Activated T-helper 1 cell treated with Interleukin-2 at 50 U/mL for 16 hours (primary cell): ENCODE data around the gene PGGHG.
"Not testable (repeated sequence)": the region's sequence is repeated elsewhere in the genome, so short reads cannot be mapped to it uniquely, and the experiment has no call there.

Experiments used
- DNase-seq: peaks from one replicate; pipeline ENCODE4 v3.0.0-alpha.2; 2020; ENCODE audit warnings: low read depth

PGGHG gene

GRCh38 chr11:288478-289397 lies at the start of gene PGGHG:
Gene PGGHG, plus strand, starts transcription at chr11:289126. Its CDS starts 691 bp downstream, at chr11:289817.
- DNase-seq = no peak

- no peak for DNase-seq
These were observed 48.6 kb upstream of the PGGHG start for GRCh38 chr11:240315-240714.

DNA sequence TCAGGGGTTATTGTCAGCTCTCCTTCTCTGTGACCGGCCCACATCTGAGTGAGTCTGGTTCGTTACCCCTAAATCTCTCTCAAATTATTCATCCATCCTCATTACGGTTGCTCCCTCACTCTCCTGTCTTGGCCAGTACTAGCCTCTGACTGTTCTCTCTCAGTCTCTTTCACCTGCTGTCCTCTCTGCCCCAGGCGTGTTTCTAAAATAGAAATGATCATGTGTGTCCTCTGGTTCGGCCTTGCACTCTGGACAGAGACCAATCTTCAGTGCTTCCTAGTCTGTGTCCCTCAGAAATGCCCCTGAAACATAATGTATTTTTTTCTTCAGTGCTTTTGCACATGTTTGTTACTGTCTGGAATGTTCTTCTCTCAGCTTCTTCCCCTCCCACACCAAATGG lies 47.3 kb upstream of the PGGHG start:
- no peak for DNase-seq

DNA sequence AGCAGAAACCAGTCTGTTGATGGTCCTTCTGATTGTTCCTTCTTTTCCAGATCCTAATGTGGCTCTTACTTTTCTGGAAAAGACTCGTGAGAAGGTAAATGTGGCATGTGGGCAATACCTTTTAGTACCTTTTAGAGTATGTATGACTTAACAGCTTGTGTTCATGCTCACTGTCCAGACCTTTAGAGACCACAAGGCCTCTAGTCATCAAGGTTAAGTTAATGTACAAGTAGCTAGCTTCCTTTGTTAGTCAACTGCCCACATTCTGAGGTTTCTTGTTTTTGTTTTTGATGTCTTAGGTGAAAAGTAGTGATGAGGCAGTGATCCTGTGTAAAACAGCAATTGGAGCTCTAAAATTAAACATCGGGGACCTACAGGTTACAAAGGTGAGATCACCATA lies 44.5 kb upstream of the PGGHG start:
- no peak for DNase-seq

- DNase-seq = no peak
These were observed 39.9 kb upstream of the PGGHG start for GRCh38 chr11:249062-249461.

GRCh38 chr11:250274-250673 lies 38.7 kb upstream of the PGGHG start:
- DNase-seq = no peak

DNA sequence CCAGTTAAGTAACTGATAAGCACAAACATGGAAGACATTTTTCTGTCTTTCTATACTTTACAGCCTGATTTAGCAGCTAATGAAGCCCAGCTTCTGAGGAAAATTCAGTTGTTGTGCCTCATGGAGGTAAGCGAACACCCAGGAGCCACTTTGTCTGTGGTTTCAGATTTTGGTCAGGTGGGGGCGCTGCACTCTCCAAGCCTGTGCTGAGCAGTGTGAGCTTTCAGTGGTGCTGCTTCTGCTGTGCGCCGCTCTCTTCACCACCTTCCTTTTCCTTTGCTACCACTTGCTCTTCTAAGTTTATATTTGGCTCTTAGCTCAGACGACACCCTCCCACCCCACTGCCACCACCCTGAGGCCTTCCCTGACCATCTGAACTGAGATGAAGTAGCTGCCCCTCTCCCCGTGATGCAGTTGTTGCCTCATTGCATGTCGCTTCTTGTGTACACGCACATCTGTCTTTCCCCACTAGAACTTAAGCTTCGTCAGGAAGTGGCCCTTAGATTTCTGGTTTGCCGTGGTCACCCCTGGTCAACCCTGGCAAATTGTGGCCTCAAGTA lies 38.1 kb upstream of the PGGHG start:
- peak; percentile 67 for DNase-seq

- no peak for DNase-seq
These were observed 37.4 kb upstream of the PGGHG start for GRCh38 chr11:251550-251949.

GRCh38 chr11:252666-253065 lies 36.3 kb upstream of the PGGHG start:
- no peak for DNase-seq

DNA sequence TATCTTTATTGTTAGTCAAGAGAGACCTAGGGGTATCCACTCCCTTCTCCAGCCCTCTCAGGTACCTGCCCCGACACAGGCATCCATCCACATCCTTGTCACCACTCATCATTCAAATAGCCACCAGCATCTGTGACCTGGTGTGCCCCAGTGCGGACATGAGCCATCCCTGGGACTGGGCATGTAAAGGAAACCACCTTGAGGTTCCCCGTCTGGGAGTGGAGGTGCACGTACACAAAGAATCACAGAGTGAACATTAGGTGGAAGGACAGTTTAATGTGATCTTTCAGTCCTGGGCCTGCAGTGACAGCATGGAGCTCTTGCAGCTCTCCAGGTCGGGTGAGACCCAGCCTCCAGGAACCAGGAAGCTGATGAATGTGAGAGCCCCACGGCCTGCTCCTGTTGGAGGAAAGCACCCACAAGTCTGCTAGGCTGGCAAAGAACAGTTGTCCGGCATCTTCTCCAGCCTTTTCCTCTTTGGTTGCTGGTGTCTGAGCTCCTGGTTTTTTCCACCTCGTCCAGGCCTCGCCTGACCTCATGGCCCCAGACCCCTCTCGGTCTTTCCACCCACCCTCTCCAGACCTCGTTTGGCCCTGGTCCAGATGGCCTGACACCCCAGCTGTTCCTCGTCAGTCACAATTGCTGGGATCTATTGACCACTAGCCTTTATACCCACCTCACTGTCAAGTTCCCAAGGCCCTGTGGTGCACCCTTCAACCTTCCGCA lies 35.6 kb upstream of the PGGHG start:
- DNase-seq = no peak

DNA sequence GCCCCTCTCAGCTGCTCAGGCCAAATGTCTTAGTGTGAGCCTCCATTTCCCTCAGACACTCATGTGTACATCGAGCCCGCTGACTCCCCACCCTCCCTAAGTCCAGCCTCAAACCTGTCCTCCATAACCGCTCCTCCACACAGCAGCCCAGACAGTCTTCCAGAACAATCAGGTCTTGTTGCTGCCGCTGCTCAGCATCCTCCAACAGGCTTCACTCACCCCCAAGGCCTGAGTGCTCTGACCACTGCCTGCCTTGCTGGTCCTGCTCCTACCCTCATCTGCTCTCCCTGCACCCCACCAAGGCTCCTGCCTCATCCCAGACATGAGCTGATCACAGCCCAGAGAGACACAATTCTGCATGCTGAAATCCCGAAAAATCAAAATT lies 35.0 kb upstream of the PGGHG start:
- DNase-seq = no peak

GRCh38 chr11:255176-255575 lies 33.8 kb upstream of the PGGHG start:
- DNase-seq = no peak

DNA sequence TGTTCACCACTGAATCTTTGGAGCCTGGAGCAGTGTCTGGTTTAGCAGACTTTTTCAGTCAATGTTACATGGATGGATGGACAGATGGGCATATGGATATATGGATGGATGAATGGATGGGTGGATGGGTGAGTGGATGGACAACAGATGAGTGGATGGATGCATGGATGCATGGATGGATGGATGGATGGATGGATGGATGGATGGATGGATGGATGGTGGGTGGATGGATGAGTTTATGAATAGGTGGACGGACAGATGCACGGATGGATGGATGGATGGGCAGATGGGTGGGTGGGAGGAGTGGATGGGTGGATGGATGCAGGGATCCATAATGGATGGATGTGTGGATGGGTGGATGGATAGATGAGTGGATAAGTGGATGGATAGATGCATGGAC lies 33.1 kb upstream of the PGGHG start:
- DNase-seq = no peak

GRCh38 chr11:256952-257737 lies 31.8 kb upstream of the PGGHG start:
- no peak for DNase-seq

- DNase-seq = no peak
These were observed 31.0 kb upstream of the PGGHG start for GRCh38 chr11:257766-258493.

- DNase-seq = no peak
These were observed 29.5 kb upstream of the PGGHG start for GRCh38 chr11:259413-259812.

DNA sequence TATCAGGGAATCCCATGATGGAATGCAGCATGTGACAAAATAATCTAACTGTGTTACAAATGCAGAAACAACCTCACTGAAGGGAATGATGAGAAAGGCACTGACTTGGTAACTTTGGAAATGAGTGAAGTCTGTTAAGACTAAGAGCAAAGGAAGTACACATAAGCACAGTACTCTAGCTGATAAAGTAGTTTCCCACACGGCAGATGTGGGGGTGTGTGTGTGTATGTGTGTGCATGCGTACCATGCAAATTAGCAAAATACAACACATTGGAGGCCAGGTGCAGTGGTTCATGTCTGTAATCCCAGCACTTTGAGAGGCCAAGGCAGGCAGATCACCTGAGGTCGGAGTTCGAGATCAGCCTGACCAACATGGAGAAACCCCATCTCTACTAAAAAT lies 27.3 kb upstream of the PGGHG start:
- DNase-seq = no peak

- DNase-seq = no peak
These were observed 22.1 kb upstream of the PGGHG start for GRCh38 chr11:266676-267439.

- DNase-seq = no peak
These were observed 21.4 kb upstream of the PGGHG start for GRCh38 chr11:267491-267994.

- DNase-seq = not testable (repeated sequence)
These were observed 20.2 kb upstream of the PGGHG start for GRCh38 chr11:268716-269145.
